ENCODE data around the gene DIDO1.

Gene DIDO1

GRCh38 chr20:62880935-62881661 lies 45.2 kb downstream of the DIDO1 start:
- TF ChIP-seq FOXP2 (optimal IDR thresholded peaks at IDR 0.05; ENCODE audit: borderline replicate concordance, extremely low read depth, extremely low read length, insufficient read depth) = no peak
- no peak for TF ChIP-seq POLR2AphosphoS5 (IDR thresholded peaks at IDR 0.05; ENCODE audit: low read depth, low read length)
- no peak for TF ChIP-seq SIN3A (IDR thresholded peaks at IDR 0.05; ENCODE audit: borderline replicate concordance, insufficient read depth, low read length)
- no peak for TF ChIP-seq REST (IDR thresholded peaks at IDR 0.05; ENCODE audit: insufficient read depth in 1 of 2, low read depth in 2 of 2, low read length in 2 of 2)
- TF ChIP-seq TAF1 (IDR thresholded peaks at IDR 0.05; ENCODE audit: borderline replicate concordance, insufficient read depth, low read length) = no peak

GRCh38 chr20:62880147-62880934 lies 46.0 kb downstream of the DIDO1 start:
- TF ChIP-seq POLR2AphosphoS5 (IDR thresholded peaks at IDR 0.05; ENCODE audit: low read depth, low read length) (no peak), REST (IDR thresholded peaks at IDR 0.05; ENCODE audit: insufficient read depth in 1 of 2, low read depth in 2 of 2, low read length in 2 of 2) (no peak), SIN3A (IDR thresholded peaks at IDR 0.05; ENCODE audit: borderline replicate concordance, insufficient read depth, low read length) (no peak), FOXP2 (optimal IDR thresholded peaks at IDR 0.05; ENCODE audit: borderline replicate concordance, extremely low read depth, extremely low read length, insufficient read depth) (no peak), TAF1 (IDR thresholded peaks at IDR 0.05; ENCODE audit: borderline replicate concordance, insufficient read depth, low read length) (no peak)

- TF ChIP-seq FOXP2 (optimal IDR thresholded peaks at IDR 0.05; ENCODE audit: borderline replicate concordance, extremely low read depth, extremely low read length, insufficient read depth) (no peak), SIN3A (IDR thresholded peaks at IDR 0.05; ENCODE audit: borderline replicate concordance, insufficient read depth, low read length) (no peak), REST (IDR thresholded peaks at IDR 0.05; ENCODE audit: insufficient read depth in 1 of 2, low read depth in 2 of 2, low read length in 2 of 2) (no peak), TAF1 (IDR thresholded peaks at IDR 0.05; ENCODE audit: borderline replicate concordance, insufficient read depth, low read length) (no peak), POLR2AphosphoS5 (IDR thresholded peaks at IDR 0.05; ENCODE audit: low read depth, low read length) (no peak)
Observed at GRCh38 chr20:62879275-62880146, 46.8 kb downstream of the DIDO1 start.

GRCh38 chr20:62878244-62879038 lies 47.9 kb downstream of the DIDO1 start:
- TF ChIP-seq POLR2AphosphoS5 (IDR thresholded peaks at IDR 0.05; ENCODE audit: low read depth, low read length) (no peak), SIN3A (IDR thresholded peaks at IDR 0.05; ENCODE audit: borderline replicate concordance, insufficient read depth, low read length) (no peak), TAF1 (IDR thresholded peaks at IDR 0.05; ENCODE audit: borderline replicate concordance, insufficient read depth, low read length) (no peak), FOXP2 (optimal IDR thresholded peaks at IDR 0.05; ENCODE audit: borderline replicate concordance, extremely low read depth, extremely low read length, insufficient read depth) (no peak), REST (IDR thresholded peaks at IDR 0.05; ENCODE audit: insufficient read depth in 1 of 2, low read depth in 2 of 2, low read length in 2 of 2) (no peak)
